HG02938 (cell line): ENCODE data around the gene KRT28.
A peak's percentile ranks its signal among the peaks of the same experiment; 100 is the strongest.
"Not testable (repeated sequence)": the region's sequence is repeated elsewhere in the genome, so short reads cannot be mapped to it uniquely, and the experiment has no call there.

Source experiments
- ATAC-seq: cut with Tn5 transposase; IDR thresholded peaks from one replicate; pipeline ENCODE4 v1.9.1; 2021; ENCODE audit warnings: mild to moderate bottlenecking, moderate library complexity; ENCODE audit not compliant: unreplicated experiment

KRT28 gene

GRCh38 chr17:40818733-40819527 lies 19.2 kb upstream of the KRT28 start:
- ATAC-seq = peak; percentile 81

GRCh38 chr17:40818343-40818732 lies 18.6 kb upstream of the KRT28 start:
- ATAC-seq = no peak

- no peak for ATAC-seq
Measured at GRCh38 chr17:40817103-40817682, 17.4 kb upstream of the KRT28 start.

- ATAC-seq = no peak
Measured at GRCh38 chr17:40816569-40816968, 16.8 kb upstream of the KRT28 start.

- ATAC-seq = no peak
Measured at GRCh38 chr17:40815381-40815780, 15.6 kb upstream of the KRT28 start.

- ATAC-seq = not testable (repeated sequence)
Measured at GRCh38 chr17:40814657-40815056, 14.9 kb upstream of the KRT28 start.

- no peak for ATAC-seq
Measured at GRCh38 chr17:40813804-40814203, 14.0 kb upstream of the KRT28 start.

GRCh38 chr17:40812639-40813038 lies 12.9 kb upstream of the KRT28 start:
- ATAC-seq = no peak

GRCh38 chr17:40810494-40810893 lies 10.7 kb upstream of the KRT28 start:
- no peak for ATAC-seq

GRCh38 chr17:40809721-40810421 lies 10.1 kb upstream of the KRT28 start:
- ATAC-seq = no peak

- no peak for ATAC-seq
Measured at GRCh38 chr17:40806131-40806530, 6.4 kb upstream of the KRT28 start.

GRCh38 chr17:40803617-40804082 lies 3.9 kb upstream of the KRT28 start:
- ATAC-seq = no peak

GRCh38 chr17:40801157-40801556 lies 1.4 kb upstream of the KRT28 start:
- ATAC-seq = no peak

GRCh38 chr17:40800381-40800780 lies 622 bp upstream of the KRT28 start:
- ATAC-seq = no peak

GRCh38 chr17:40796846-40797245 lies 2.9 kb downstream of the KRT28 start:
- ATAC-seq = no peak

- ATAC-seq = no peak
Measured at GRCh38 chr17:40795019-40795667, 4.6 kb downstream of the KRT28 start.

- no peak for ATAC-seq
Measured at GRCh38 chr17:40794466-40794865, 5.3 kb downstream of the KRT28 start.

GRCh38 chr17:40793832-40794231 lies 5.9 kb downstream of the KRT28 start:
- no peak for ATAC-seq

- no peak for ATAC-seq
Measured at GRCh38 chr17:40791787-40792436, 7.8 kb downstream of the KRT28 start.

GRCh38 chr17:40791111-40791510 lies 8.6 kb downstream of the KRT28 start:
- no peak for ATAC-seq

- ATAC-seq = no peak
Measured at GRCh38 chr17:40782450-40782849, 17.3 kb downstream of the KRT28 start, which contains the start of gene KRT27. KRT27 (minus strand) TSS chr17:40782550; CDS start chr17:40782493, 57 bp downstream.
